Adrenal gland (tissue), 5 donors: Measurements from ENCODE around the gene ALDH1A3.

Experiments
- POLR2A ChIP-seq, 2 donors: fragments of 450-650 bp; IDR thresholded peaks; one replicate each; pipeline ENCODE4 v1.6.1; 2017; ENCODE audit warnings: antibody characterized with exemption in 2 of 2, mild to moderate bottlenecking in 2 of 2, moderate library complexity in 1 of 2
- TF ChIP-seq, protein P1 (sequence below), 6 experiments: fragments of 450-650 bp in 4 of 6; fragments of 200-600 bp in 2 of 6; sonication (generic) in 1 of 6; IDR thresholded peaks; 1 replicate in 5 of 6; 2 replicates in 1 of 6; pipeline versions ENCODE4 v1.5.1 to v1.8.0; 2016 to 2021; ENCODE audit warnings: antibody characterized with exemption in 6 of 6, mild to moderate bottlenecking in 2 of 6, moderate library complexity in 1 of 6
- donor health status: DM: no; HTN: no; CAD: no.

DNA sequence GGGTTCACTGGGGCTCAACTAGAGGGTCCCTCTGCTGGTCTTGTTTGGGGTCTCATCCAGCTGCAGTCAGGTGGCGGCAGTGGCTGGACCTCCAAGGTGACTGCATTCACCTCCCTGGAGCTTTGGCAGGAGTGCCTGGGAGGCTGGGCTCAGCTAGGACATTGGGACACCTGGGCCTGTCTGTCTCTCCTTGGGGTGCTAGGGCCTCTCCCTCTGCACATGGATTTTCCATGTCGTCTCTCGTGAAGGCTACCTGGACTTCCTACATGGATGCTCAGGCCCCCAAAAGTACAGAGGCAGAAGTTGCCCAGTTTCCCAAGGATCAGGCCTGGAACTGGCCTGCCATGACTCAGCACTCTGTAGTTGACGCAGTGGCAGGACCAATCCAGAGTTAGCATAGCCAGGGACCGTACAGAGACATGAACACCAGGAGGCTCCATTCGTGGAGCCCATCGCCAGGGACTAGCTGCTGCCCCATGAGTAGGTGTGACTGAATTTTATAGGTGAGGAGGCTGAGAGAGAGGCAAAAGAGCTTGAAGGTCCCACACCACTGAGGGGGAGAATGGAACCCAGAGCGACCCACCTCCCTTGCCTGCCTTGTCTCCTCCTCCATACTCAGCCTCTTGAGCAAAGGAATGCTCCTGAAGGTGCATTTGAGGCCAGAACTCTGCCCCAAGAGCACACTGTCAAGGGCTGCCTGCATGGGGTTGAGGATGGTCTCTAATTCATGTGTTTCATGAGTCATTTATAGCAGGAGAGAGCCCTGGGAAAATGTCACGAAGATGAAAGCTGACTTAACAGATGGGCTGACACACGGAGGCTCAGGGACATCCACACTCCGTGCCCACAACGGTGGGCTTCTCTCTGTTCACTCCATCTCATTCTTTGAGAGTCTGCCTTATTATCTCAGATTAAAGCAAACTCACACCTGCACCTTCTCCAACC is 13.0 kb upstream of the ALDH1A3 start:
- TF ChIP-seq, protein P1, sequence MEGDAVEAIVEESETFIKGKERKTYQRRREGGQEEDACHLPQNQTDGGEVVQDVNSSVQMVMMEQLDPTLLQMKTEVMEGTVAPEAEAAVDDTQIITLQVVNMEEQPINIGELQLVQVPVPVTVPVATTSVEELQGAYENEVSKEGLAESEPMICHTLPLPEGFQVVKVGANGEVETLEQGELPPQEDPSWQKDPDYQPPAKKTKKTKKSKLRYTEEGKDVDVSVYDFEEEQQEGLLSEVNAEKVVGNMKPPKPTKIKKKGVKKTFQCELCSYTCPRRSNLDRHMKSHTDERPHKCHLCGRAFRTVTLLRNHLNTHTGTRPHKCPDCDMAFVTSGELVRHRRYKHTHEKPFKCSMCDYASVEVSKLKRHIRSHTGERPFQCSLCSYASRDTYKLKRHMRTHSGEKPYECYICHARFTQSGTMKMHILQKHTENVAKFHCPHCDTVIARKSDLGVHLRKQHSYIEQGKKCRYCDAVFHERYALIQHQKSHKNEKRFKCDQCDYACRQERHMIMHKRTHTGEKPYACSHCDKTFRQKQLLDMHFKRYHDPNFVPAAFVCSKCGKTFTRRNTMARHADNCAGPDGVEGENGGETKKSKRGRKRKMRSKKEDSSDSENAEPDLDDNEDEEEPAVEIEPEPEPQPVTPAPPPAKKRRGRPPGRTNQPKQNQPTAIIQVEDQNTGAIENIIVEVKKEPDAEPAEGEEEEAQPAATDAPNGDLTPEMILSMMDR (IDR thresholded peaks at IDR 0.05): no peak
- no peak for TF ChIP-seq POLR2A (IDR thresholded peaks at IDR 0.05)
